Measurements from ENCODE around the gene CPLX1.
"Not testable (repeated sequence)": the region's sequence is repeated elsewhere in the genome, so short reads cannot be mapped to it uniquely, and the experiment has no call there.

The CPLX1 gene

GRCh38 chr4:777520-778262 is 48.2 kb downstream of the CPLX1 start:
- H3K4me3 Mint-ChIP-seq: no peak overlapping the region
- H3K36me3 Mint-ChIP-seq (ENCODE audit: insufficient read depth): peaks cover 62% of the 10 kb centered on the region
- peaks cover 61% of the 10 kb centered on the region for H3K4me1 Mint-ChIP-seq
- H3K27me3 Mint-ChIP-seq: no peaks in the 10 kb centered on the region
- DNase-seq (ENCODE audit: low spot score in 2 of 2) (no peak), ATAC-seq (replicated peaks; ENCODE audit: extremely low read depth, poor library complexity, severe bottlenecking) (no peak)
- H3K9me3 Mint-ChIP-seq: no peaks in the 10 kb centered on the region
- H3K27ac Mint-ChIP-seq (ENCODE audit: low read depth): no peak overlapping the region

DNA sequence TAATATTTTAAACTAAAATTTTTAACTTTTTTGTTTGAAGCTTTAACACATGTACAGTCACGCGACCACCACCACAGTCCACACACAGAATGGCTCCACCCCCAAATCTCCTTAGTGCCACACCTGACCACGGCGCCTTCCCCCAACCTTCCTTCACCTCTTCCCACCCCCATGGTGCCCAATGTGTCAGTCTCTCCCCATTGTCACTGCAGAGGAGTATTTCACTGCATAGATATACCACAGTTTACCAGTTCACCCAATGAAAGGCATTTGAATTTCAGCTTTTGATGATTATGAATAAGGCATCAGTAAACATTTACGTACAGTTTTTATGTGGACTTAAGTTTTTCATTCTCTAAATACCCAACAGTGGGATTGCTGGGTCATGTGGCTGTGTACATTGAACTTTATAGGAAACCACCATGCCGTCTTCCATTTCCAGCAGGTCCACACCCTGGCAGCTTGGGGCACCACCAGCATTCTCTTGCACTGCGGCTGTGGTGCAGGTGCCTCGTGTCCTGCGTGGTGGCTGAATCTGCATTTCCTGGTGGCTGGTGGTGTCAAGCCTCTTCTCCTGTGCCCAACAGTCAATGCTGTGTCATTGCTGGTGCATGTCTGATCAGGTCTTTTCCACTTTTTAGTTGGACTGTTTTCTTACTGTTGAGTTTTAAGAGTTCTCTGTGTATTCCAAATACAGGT is 49.0 kb downstream of the CPLX1 start:
- ATAC-seq (replicated peaks; ENCODE audit: extremely low read depth, poor library complexity, severe bottlenecking): no peak
- Mint-ChIP-seq H3K27ac (ENCODE audit: low read depth) (peak overlapping the region; percentile 72), H3K36me3 (ENCODE audit: insufficient read depth) (peaks cover 60% of the 10 kb centered on the region), H3K27me3 (no peaks in the 10 kb centered on the region), H3K4me3 (no peak overlapping the region), H3K9me3 (no peaks in the 10 kb centered on the region), H3K4me1 (peaks cover 56% of the 10 kb centered on the region)
- DNase-seq (ENCODE audit: low spot score in 2 of 2): no peak

GRCh38 chr4:775485-775884 is 50.4 kb downstream of the CPLX1 start:
- H3K4me3 Mint-ChIP-seq: peak overlapping the region; percentile 31
- not testable (repeated sequence) for H3K27me3 Mint-ChIP-seq; ATAC-seq (replicated peaks; ENCODE audit: extremely low read depth, poor library complexity, severe bottlenecking); DNase-seq (ENCODE audit: low spot score in 2 of 2); H3K9me3 Mint-ChIP-seq
- peak overlapping the region; percentile 11 for H3K27ac Mint-ChIP-seq (ENCODE audit: low read depth)
- H3K36me3 Mint-ChIP-seq (ENCODE audit: insufficient read depth): peaks cover 55% of the 10 kb centered on the region
- peaks cover 55% of the 10 kb centered on the region for H3K4me1 Mint-ChIP-seq

DNA sequence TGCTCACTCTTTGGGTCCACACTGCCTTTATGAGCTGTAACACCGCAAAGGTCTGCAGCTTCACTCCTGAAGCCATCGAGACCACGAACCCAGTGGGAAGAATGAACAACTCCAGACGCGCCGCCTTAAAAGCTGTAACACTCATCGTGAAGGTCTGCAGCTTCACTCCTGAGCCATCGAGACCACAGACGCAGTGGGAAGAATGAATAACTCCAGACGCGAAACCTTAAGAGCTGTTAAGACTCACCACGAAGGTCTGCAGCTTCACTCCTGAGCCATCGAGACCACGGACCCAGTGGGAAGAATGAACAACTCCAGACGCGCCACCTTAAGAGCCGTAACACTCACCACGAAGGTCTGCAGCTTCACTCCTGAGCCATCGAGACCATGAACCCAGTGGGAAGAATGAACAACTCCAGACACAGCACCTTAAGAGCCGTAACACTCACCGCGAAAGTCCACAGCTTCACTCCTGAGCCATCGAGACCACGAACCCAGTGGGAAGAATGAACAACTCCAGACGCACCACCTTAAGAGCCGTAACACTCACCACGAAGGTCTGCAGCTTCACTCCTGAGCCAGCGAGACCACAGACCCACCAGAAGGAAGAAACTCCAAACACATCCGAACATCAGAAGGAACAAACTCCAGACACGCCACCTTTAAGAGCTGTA is 51.4 kb downstream of the CPLX1 start:
- Mint-ChIP-seq H3K36me3 (ENCODE audit: insufficient read depth) (peaks cover 56% of the 10 kb centered on the region), H3K4me3 (peak overlapping the region; percentile 32), H3K27ac (ENCODE audit: low read depth) (peak overlapping the region; percentile 44), H3K4me1 (peaks cover 45% of the 10 kb centered on the region)
- ATAC-seq (replicated peaks; ENCODE audit: extremely low read depth, poor library complexity, severe bottlenecking); DNase-seq (ENCODE audit: low spot score in 2 of 2); H3K27me3 Mint-ChIP-seq; H3K9me3 Mint-ChIP-seq: not testable (repeated sequence)

DNA sequence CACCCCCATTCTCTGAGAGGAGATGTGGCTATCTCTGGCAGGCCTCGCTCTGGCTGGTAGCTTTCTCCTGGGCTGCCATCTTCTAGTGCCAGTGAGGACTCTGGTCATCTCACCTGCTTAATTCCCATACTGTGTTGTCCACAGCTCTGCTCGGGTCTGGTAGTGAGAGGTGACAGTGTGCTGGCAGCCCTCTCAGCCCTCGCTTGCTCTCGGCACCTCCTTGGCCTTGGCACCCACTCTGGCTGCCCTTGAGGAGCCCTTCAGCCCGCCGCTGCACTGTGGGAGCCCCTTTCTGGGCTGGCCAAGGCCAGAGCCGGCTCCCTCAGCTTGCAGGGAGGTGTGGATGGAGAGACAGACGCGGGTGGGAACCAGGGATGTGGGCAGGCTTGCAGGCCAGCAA is 52.7 kb downstream of the CPLX1 start:
- peaks cover 39% of the 10 kb centered on the region for H3K4me1 Mint-ChIP-seq

DNA sequence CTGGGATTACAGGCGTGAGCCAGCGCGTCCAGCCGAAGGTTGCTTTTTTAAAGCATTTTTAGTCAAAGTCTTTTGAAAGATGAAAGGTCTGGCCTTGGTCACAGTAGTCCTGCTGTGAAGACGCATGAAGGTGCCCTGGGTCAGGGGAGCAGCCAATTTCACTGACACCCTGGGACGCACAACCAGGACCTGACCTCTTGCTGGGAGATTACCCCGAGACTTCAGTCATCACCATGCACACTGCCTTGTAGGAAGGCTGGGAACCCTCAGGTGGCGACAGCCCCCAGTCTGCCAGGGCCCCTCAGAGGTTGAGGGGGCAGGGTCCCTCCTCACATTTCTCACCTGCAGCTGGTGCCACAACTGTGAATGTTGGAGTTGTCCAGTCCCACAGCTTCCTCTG is 53.2 kb downstream of the CPLX1 start:
- Mint-ChIP-seq H3K4me1 (peaks cover 35% of the 10 kb centered on the region), H3K4me3 (no peak overlapping the region), H3K36me3 (ENCODE audit: insufficient read depth) (peaks cover 47% of the 10 kb centered on the region), H3K9me3 (no peaks in the 10 kb centered on the region), H3K27ac (ENCODE audit: low read depth) (no peak overlapping the region), H3K27me3 (no peaks in the 10 kb centered on the region)
- DNase-seq (ENCODE audit: low spot score in 2 of 2) (no peak), ATAC-seq (replicated peaks; ENCODE audit: extremely low read depth, poor library complexity, severe bottlenecking) (no peak)

More for the DNA sequence above, 52.7 kb downstream of the CPLX1 start:
- ATAC-seq (replicated peaks; ENCODE audit: extremely low read depth, poor library complexity, severe bottlenecking): no peak
- DNase-seq (ENCODE audit: low spot score in 2 of 2): no peak
- Mint-ChIP-seq H3K36me3 (ENCODE audit: insufficient read depth) (peaks cover 52% of the 10 kb centered on the region), H3K9me3 (no peaks in the 10 kb centered on the region), H3K27me3 (no peaks in the 10 kb centered on the region), H3K27ac (ENCODE audit: low read depth) (no peak overlapping the region), H3K4me3 (no peak overlapping the region)

- Mint-ChIP-seq H3K27me3 (no peaks in the 10 kb centered on the region), H3K4me3 (no peak overlapping the region), H3K9me3 (no peaks in the 10 kb centered on the region), H3K27ac (ENCODE audit: low read depth) (no peak overlapping the region), H3K36me3 (ENCODE audit: insufficient read depth) (peaks cover 48% of the 10 kb centered on the region), H3K4me1 (peaks cover 29% of the 10 kb centered on the region)
- ATAC-seq (replicated peaks; ENCODE audit: extremely low read depth, poor library complexity, severe bottlenecking) (no peak), DNase-seq (ENCODE audit: low spot score in 2 of 2) (no peak)
These were observed 53.8 kb downstream of the CPLX1 start for GRCh38 chr4:772118-772517.

GRCh38 chr4:771464-771863 is 54.5 kb downstream of the CPLX1 start:
- DNase-seq (ENCODE audit: low spot score in 2 of 2): no peak
- no peak for ATAC-seq (replicated peaks; ENCODE audit: extremely low read depth, poor library complexity, severe bottlenecking)
- H3K4me3 Mint-ChIP-seq: no peak overlapping the region

DNA sequence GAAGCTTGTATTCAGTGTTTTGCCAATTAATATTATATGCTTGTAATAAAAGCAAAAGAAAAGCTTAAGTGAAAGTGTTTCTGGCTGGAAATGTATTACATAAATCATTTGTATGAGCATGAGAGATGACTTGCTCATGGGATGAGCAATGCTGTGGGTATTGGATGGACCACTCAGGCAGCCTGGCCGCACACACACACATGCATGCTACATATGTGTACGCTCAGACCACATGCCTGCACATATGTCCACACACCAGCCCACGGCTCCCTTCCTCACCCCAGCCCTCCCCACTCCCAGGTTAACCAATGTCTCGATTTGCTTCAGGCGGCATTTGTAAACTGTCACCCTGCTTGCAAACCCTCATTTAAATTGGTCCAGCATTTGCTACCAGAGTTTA is 55.9 kb downstream of the CPLX1 start:
- ATAC-seq (replicated peaks; ENCODE audit: extremely low read depth, poor library complexity, severe bottlenecking) (no peak), DNase-seq (ENCODE audit: low spot score in 2 of 2) (no peak)
- peaks cover 23% of the 10 kb centered on the region for H3K4me1 Mint-ChIP-seq
- H3K27me3 Mint-ChIP-seq: no peaks in the 10 kb centered on the region
- peaks cover 46% of the 10 kb centered on the region for H3K36me3 Mint-ChIP-seq (ENCODE audit: insufficient read depth)
- H3K27ac Mint-ChIP-seq (ENCODE audit: low read depth): no peak overlapping the region
- H3K9me3 Mint-ChIP-seq: no peaks in the 10 kb centered on the region
- H3K4me3 Mint-ChIP-seq: no peak overlapping the region

More at GRCh38 chr4:771464-771863, 54.5 kb downstream of the CPLX1 start:
- H3K27ac Mint-ChIP-seq (ENCODE audit: low read depth): no peak overlapping the region
- no peaks in the 10 kb centered on the region for H3K27me3 Mint-ChIP-seq
- H3K9me3 Mint-ChIP-seq: no peaks in the 10 kb centered on the region
- peaks cover 27% of the 10 kb centered on the region for H3K4me1 Mint-ChIP-seq
- H3K36me3 Mint-ChIP-seq (ENCODE audit: insufficient read depth): peaks cover 47% of the 10 kb centered on the region

DNA sequence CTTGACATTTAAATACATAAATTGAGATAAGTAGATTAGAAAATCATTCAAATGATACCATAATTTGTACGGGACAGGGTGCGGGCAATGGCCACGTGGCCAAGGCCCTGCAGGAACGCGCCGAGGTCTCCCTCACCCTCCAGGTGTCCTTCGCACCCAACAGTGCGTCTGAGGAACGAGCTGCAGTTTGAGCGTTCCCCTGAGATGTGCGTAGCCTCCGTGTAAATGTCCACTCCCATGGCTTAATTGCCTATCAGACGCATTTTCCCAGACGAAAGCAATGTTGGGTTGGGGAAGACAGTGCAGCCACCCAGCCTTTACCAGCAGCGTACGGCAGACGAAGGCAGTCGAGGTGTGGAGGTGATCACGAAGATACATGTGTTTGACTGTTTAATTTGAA is 56.4 kb downstream of the CPLX1 start:
- Mint-ChIP-seq H3K9me3 (no peaks in the 10 kb centered on the region), H3K27ac (ENCODE audit: low read depth) (no peak overlapping the region), H3K4me3 (no peak overlapping the region), H3K27me3 (no peaks in the 10 kb centered on the region), H3K36me3 (ENCODE audit: insufficient read depth) (peaks cover 45% of the 10 kb centered on the region), H3K4me1 (peaks cover 18% of the 10 kb centered on the region)
- ATAC-seq (replicated peaks; ENCODE audit: extremely low read depth, poor library complexity, severe bottlenecking): no peak
- DNase-seq (ENCODE audit: low spot score in 2 of 2): no peak

DNA sequence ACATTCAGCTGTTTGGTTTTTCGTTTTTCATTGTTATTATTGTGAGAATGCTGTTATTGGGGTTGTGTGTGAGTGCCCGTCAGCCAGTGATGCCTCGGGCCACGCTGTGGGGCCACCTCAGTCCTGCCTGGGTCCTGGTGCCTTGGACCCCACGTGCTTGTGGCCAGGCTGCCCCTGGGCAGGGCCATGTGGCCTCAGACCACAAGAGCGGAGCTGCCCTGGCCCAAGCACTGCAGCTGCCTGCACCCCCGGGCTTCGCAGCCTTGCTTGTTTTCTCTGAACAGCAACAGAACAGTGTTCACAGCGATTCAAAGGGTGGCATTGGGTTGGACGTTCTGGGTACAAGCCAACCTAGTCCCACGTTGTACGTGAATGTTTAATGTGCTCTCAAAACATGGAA is 56.9 kb downstream of the CPLX1 start:
- ATAC-seq (replicated peaks; ENCODE audit: extremely low read depth, poor library complexity, severe bottlenecking): no peak
- DNase-seq (ENCODE audit: low spot score in 2 of 2): no peak
- Mint-ChIP-seq H3K4me1 (peaks cover 16% of the 10 kb centered on the region), H3K36me3 (ENCODE audit: insufficient read depth) (peaks cover 41% of the 10 kb centered on the region), H3K27me3 (no peaks in the 10 kb centered on the region), H3K27ac (ENCODE audit: low read depth) (no peak overlapping the region), H3K4me3 (no peak overlapping the region), H3K9me3 (no peaks in the 10 kb centered on the region)

- Mint-ChIP-seq H3K36me3 (ENCODE audit: insufficient read depth) (peaks cover 43% of the 10 kb centered on the region), H3K4me3 (no peak overlapping the region)
These were observed 57.9 kb downstream of the CPLX1 start for GRCh38 chr4:768076-768475.

More at GRCh38 chr4:768076-768475, 57.9 kb downstream of the CPLX1 start:
- Mint-ChIP-seq H3K27ac (ENCODE audit: low read depth) (no peak overlapping the region), H3K4me1 (peaks cover 24% of the 10 kb centered on the region), H3K27me3 (no peaks in the 10 kb centered on the region), H3K9me3 (no peaks in the 10 kb centered on the region)
- ATAC-seq (replicated peaks; ENCODE audit: extremely low read depth, poor library complexity, severe bottlenecking): no peak
- DNase-seq (ENCODE audit: low spot score in 2 of 2): no peak

Measured in central memory CD8-positive, alpha-beta T cell (primary cell).